NCI-H226 (cell line): ENCODE results near the gene PRSS16.

Source experiments
- DNase-seq: peaks from one replicate; pipeline ENCODE4 v3.0.0-alpha.2; 2015

Gene PRSS16

DNA sequence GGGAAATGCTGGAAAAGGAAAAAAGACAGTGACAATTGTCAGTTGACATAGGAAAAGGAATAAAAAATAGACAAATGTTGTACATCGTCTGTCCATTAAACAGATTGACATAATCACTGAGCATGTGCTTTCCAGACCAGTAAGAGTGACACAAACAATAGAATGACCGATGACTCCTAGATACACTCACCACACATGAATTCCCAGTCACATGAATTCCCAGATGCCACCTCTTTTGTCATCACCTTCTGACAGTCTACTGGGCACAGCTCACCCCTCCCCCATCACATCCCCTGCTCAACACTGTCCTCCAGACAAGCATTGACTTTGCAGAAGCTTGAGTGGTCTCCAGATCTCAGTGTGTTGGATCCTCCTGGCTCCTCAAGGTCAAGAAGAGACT lies 38.6 kb downstream of the PRSS16 start:
- DNase-seq, result no peak

DNA sequence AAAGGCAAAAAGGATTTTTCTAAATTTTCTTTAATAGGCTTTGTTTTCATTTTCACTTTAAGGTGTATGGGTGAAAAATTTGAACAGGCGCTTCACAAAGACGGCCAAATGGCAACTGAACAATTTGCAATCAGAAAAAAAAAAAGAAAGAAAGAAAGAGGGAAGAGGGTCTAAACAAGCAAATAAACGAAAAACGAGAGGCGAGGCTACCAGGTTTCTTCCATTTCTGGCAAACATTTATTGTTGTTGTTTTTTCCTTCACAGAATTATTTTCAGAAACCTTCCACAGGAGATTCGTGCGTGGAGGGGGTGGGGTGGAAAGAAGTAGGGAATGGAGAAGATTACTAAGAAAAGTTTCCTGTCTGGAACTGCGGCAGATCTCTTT lies 40.2 kb downstream of the PRSS16 start:
- DNase-seq, result no peak

DNA sequence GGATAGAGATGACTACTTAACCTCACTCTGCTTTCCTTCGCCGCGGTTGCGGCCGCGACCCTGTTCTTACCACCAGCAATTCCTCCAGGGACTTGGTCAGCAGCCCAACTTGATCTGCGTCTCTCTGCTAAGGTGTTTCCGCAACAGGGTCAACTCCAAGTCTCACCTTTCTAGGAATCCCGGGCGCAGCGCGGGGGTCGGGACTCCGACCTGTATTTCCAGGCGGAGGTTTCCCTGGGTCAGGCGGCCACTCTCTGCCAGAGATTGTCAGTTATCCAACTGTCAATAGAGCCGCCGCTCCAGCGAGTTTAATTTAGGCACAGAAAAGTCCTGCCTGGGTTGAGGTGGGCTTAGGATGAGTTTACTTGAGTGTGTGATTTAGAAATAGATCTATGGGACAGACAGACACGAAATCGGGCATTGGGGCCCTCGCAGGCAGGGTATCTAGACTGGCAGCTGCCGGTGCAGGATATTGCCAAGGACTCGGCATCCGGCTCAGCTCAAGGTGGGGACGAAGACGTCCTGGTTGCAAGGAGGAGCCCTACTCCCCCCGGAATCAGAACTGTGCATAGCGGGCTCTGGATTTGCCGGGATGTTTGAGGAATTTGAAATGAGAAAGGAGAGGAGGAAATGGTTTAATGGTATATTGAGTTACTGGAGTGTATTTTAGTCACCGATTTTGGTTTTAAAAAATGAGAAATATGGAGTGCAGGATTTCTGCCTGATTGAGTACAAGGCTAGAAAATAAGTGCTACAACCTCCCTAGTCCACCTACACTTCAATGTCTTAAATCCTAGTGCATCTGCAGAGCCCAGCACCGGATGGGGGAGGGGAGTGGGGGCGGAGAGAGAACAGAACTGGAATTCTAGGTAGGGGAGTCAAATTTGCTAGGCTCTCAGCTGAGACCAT lies 40.9 kb downstream of the PRSS16 start:
- DNase-seq, result no peak

DNA sequence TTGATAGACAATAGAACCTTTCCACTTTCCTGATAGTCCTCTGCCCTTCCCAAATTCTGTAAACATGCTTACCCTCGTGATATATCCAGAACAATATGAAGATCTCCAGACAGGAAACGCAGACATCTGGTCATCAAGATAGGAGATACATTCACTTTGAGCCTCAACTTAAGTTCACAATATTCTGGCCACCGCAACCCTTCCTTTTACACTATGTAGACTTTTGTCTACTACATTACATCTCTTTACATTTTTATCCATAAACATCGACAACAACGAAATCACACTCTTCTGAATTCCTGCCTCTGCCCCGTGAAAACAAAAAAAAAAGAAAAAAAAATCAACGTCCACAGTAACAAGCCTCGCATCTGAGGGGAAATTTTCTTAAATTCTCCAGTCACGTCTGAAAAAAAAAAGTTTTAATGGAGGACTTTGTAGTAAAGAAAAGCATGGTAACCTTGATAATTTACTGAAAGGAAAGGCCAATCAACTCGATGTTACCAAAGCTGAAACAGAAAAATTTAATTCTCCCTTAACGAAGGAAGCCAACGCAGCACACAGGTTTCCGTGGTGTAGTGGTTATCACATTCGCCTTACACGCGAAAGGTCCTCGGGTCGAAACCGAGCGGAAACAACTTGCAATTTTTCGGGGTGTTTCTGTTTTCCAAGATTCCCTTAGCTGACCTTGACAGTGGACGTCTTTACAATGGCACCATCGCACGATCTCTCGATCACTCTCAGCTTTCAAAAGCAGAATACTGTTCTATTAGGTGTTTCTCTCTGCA lies 42.8 kb downstream of the PRSS16 start:
- no peak for DNase-seq

DNA sequence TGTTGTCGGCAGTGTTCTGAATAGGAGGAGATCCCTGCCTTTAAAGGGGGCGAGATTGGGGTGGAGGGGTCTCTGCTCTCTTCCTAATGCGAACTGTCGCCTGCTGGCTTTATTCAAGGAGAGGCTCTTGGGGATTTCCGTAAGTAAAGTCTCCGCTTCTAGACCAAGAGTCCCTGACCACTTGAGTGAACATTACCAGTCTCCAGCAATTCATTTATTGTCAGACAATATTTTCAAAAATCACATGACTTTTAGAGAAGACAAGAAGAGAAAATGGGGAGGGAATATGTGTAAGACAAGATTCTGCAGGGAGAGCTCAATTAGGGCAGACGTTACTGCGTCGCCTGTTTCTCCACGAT lies 43.3 kb downstream of the PRSS16 start:
- DNase-seq, result no peak

DNA sequence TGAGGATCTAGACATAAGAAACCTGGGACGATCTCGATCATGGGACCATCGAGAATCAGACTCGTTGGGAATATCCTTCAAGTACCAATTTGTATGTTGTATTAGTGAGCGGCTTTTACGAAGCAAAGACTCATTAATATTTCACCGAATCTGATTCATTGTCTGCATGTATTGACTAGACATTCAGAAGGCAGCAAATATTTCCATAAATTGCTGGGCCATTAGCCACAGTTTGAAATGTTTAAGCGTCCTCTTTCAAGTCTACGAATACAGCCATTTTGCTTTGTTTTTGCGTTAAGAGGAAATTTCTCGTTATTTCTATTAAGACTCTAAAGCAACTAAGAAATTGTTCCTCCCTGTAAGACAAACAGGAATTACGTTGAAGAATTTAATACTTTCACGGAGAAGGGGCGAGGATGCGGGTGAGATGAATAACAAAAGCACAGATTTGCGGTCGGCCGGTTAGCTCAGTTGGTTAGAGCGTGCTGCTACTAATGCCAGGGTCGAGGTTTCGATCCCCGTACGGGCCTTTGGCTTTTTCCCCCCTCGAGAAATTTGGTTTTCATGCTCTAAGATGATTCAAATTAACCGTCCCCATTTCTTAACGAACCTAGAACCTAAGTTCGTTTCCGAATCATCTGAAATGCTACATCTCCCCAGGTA lies 46.1 kb downstream of the PRSS16 start:
- no peak for DNase-seq

DNA sequence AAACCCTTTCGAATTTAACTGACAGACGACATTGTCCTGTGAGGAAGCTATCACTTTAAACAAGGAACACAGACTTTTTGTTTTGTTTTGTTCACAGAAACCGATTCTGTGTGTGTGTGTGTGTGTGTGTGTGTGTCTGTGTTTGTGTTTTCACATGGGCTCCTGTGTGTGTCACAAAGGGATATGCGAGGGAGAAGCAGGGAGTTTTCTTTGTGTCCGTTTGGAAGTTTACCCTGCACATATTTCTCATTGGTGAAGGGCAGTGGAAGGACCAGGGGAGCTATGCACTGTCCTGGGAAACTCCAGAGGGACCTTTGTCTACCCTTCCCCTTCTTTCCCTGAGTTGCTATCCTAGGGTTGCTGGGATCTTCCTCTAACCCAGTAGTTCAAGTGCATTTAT lies 46.9 kb downstream of the PRSS16 start:
- DNase-seq, result no peak

DNA sequence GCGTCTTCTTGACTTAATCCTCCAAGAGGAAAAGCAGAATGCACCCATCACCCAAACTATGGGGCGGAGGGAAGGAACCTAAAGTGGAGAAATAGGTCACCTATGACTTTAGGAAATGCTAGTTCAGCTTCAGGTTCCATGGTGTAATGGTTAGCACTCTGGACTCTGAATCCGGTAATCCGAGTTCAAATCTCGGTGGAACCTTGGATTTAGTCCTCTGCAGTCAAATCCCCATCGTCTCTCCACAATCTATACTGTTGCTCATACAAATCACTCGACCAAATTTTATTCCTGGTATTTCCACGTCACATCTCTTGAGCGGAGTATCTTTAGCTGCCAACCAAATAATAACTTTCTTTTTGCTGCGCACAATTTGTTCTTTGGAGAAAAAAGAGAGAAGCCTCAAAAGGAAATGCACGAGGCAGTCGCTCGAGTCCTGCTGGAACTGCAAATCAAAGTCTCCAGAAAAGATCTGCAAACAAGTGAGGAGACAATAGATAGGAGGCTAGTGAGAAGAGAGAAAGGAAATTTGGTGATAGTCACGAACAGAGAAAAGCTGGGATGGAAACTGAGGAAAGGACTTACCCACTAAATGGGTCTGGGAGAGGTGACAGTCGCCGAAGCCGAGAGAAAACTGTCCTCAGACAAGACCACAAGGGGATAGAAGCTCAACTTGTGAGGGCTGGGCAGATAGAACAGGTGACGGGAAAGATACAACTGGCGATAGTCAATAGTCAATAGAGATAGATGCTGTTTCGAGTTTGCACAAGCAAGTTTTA lies 48.0 kb downstream of the PRSS16 start:
- peak; percentile 74 for DNase-seq

DNA sequence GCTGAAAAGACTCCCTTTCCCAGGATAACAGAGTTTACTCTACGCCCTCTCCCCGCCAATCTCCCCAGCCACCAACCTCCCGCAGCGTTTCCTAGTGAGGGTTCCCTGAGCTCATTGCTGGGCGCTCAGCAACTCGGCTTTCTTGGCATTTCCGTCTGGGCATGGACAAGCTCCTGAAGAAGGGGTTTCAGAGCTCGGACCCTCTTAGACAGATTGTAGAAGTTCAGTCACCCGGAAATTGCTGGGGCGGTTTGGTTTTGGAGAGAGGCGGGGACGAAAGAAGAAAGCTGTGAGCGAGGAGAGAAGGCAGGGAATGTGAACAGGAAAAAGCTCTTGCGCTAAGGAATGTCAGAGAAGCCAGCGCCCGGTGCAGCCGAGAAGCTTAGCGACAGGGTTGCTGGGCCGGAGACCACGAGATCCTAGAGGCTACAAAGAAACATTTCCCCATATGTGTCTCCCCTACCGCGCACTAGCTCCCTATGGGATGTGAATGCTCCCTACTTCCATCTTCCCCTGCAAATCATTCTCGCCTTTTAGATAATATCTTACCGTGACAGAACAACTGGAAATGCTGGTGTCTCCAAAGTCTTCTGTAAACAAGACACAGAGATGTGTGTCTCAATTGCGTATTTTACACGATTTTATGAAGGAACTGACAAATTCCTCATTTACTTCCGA lies 48.7 kb downstream of the PRSS16 start:
- no peak for DNase-seq

DNA sequence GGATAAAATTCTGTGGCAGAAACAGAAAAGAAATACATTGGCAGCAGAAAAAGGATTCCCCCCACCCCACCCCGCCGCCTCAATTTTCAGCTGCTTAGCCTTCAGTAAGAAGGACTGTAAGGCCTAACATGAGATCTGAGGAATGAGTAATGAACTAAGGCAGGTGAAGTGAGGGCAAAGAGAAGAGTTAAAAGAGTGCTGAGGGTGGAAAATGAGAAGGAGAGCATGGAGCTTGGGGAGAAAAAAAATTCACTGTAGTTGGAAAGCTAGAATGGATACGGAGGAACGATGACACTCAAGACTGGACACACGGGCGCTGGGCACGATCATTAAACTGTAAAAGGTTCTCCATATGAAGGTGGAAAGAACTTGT lies 50.0 kb downstream of the PRSS16 start:
- no peak for DNase-seq

DNA sequence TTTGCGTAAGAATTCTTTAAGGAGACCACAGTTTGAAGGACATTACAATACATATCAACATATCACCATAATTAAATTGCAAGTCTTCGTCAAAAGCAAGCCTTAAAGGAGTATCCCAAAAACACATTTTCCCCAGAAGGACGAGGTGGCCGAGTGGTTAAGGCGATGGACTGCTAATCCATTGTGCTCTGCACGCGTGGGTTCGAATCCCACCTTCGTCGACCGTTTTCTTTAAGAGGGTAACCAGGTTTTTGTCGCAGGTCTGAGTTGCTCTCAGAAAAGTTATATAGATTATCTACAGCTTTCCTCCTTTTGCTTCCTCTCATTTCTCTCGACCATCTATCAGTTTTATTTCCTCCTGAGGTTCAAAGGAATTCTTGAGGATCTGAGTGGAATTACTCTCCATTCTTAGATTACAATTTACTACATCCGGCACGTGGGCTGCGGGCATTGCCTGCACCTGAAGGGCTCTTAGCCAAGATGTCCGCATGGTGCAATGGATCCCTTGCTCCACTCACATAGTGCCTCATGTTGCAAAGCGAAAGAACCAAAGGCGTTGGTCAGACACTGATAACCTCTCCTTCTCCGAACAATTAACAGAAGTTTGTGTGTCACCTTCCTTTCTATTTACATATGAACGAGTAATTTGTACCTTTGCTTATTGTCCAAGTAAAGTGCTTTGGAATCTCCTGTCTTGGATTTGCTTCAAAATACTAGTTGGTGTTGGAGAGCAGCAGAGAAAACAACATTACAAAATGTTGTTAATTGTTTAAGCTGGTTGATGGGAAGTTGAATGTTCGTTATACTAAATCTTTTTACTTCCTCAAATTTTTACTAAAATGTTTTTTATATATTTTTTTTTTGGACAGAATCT lies 50.6 kb downstream of the PRSS16 start:
- peak; percentile 31 for DNase-seq

DNA sequence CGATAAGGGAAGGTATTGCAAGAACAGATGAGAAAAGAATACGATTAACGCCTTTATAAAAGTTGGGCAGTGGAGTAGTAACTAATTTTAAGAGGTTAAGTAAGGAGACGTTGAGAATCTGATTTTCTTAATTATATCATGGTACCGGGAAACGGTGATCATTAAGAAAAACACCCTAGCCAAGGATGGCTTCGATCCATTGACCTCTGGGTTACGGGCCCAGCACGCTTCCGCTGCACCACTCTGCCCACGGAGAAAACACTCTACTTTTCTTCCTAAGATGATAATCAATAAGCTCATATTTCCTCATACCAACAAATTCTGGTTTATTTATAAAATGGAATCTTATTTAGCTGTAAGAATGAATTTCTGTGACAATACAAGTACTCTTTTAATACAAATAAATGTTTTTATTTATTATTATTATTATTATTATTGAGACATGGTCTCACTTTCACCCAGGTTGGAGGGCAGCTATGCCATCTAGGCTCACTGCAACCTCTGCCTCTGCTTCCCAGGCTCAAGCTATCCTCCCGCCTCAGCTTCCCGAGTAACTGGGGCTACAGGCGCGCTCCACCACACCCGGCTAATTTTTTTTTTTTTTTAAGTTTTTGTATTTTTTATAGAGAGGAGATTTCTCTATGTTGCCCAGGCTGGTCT lies 56.2 kb downstream of the PRSS16 start:
- no peak for DNase-seq
